Measurements from ENCODE around the gene DPH1. TPM values are rescaled to one million over a fixed set of nuclear protein-coding genes. Genes with fewer than 3 reads are reported as not detected.
A peak's percentile ranks its signal among the peaks of the same experiment; 100 is the strongest.

Gene DPH1
- total RNA-seq, 1 donor from 2014 or later: 63.4 TPM

DNA sequence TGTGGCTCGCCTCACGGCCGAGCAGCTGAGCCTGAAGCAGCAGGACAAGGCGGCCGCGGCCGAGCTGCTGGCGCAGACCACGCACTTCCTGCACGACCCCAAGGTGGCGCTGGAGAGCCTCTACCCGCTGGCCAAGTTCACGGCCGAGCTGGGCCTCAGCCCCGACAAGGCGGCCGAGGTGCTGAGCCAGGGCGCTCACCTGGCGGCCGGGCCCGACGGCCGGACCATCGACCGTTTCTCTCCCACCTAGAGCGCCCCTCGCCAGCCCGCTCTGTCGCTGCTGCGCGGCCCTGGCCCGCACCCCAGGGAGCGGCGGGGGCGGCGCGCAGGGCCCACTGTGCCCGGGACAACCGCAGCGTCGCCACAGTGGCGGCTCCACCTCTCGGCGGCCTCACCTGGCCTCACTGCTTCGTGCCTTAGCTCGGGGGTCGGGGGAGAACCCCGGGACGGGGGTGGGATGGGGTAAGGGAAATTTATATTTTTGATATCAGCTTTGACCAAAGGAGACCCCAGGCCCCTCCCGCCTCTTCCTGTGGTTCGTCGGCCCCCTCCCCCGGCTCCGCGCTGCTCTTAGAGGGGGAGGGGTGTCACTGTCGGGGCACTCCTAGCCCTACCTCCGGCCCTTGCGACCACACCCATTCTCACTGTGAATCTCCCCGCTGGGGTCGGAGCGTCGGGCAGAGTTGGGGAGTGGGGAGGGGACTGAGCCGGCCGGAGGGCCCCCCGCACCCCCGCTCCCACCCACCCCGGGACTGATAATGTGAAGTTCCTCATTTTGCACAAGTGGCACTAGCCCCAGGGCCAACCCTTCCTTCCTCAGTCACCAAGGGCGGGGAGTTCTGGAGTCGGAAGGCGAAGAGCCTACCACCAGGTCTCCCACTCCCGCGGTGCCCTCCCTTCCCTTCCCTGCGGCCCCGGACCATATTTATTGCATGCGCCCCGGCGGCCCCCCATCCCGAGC, 28.9 kb downstream of the DPH1 start:
- peaks cover 19% of the 10 kb centered on the region for H3K36me3 Mint-ChIP-seq (ENCODE audit: low read depth)
- intact Hi-C loops (cut with micrococcal nuclease): loop anchor here (1.0 to 5.0 kb wide), 3 partner anchors 11 to 43 kb away; no protein-coding TSS in a partner anchor
- H3K4me1 Mint-ChIP-seq: peaks cover 38% of the 10 kb centered on the region
- DNase-seq (peak; percentile 74), ATAC-seq (ENCODE audit: low read depth) (peak; percentile 29)
- POLR2A ChIA-PET: interaction anchor here (0.6 to 24.5 kb wide), 14 partner anchors 10 to 343 kb away, joined by 3 to 449 read pairs (median 4); no protein-coding TSS in a partner anchor
- no peaks in the 10 kb centered on the region for H3K27me3 Mint-ChIP-seq
- peak overlapping the region; percentile 69 for H3K4me3 Mint-ChIP-seq
- no peak overlapping the region for H3K27ac Mint-ChIP-seq
- no peaks in the 10 kb centered on the region for H3K9me3 Mint-ChIP-seq
- CTCF ChIA-PET: interaction anchor here (0.6 to 8.6 kb wide), 22 partner anchors 8 to 223 kb away, joined by 3 to 228 read pairs (median 5); no protein-coding TSS in a partner anchor
- TF ChIP-seq, protein P1, sequence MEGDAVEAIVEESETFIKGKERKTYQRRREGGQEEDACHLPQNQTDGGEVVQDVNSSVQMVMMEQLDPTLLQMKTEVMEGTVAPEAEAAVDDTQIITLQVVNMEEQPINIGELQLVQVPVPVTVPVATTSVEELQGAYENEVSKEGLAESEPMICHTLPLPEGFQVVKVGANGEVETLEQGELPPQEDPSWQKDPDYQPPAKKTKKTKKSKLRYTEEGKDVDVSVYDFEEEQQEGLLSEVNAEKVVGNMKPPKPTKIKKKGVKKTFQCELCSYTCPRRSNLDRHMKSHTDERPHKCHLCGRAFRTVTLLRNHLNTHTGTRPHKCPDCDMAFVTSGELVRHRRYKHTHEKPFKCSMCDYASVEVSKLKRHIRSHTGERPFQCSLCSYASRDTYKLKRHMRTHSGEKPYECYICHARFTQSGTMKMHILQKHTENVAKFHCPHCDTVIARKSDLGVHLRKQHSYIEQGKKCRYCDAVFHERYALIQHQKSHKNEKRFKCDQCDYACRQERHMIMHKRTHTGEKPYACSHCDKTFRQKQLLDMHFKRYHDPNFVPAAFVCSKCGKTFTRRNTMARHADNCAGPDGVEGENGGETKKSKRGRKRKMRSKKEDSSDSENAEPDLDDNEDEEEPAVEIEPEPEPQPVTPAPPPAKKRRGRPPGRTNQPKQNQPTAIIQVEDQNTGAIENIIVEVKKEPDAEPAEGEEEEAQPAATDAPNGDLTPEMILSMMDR (IDR thresholded peaks at IDR 0.05): peak; percentile 49

DNA sequence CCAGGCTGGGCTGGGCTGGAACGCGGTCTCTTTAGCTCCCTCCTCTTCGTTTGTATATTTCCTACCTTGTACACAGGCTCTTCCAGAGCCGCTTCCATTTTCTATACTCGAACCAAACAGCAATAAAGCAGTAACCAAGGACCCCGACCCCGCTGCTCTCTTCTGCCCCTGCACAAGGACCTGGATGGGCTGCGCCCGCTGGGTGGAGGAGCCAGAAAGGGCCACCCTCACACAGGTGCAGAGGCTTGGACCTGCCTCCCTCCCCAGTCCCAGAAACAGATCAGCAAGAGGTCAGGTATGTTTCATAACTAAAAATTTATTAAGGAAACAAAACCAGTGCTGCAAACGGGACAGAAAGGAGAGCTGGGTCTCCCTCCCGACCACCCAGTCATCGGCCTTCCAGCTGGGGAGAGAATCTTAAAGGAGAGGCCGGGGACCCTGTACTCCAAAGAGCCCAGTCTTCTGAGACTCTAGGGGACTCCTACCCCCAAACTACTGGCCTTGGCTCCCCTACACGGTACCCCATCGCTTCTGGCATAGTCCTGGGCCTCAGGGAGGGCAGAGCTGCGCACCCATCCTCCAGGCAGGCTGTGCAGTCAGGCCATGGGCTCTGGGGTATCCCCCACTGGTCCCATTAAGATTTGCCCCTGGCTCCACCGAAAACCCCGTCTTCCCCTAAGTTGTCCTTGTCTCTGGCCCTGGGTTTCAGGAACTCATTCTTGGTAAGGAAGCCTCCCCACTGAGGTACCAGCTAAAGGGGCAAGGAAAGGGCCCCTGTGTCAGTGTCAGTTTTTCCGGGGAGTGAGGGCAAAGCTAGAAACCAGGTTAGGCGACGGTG, 29.8 kb downstream of the DPH1 start:
- ChIA-PET POLR2A (interaction anchor here (0.6 to 24.5 kb wide), 10 partner anchors 10 to 344 kb away, joined by 3 to 449 read pairs (median 4); no protein-coding TSS in a partner anchor), CTCF (interaction anchor here (1.0 to 8.6 kb wide), 8 partner anchors 8 to 185 kb away, joined by 3 to 228 read pairs (median 20); no protein-coding TSS in a partner anchor)
- TF ChIP-seq, protein P1 (IDR thresholded peaks at IDR 0.05): no peak
- Mint-ChIP-seq H3K4me3 (peak overlapping the region; percentile 69), H3K9me3 (no peaks in the 10 kb centered on the region), H3K27ac (peak overlapping the region; percentile 35), H3K4me1 (peaks cover 39% of the 10 kb centered on the region), H3K36me3 (ENCODE audit: low read depth) (peaks cover 23% of the 10 kb centered on the region), H3K27me3 (no peaks in the 10 kb centered on the region)
- intact Hi-C loops (cut with micrococcal nuclease): loop anchor here (1.0 to 5.0 kb wide), 3 partner anchors 11 to 43 kb away; no protein-coding TSS in a partner anchor
- DNase-seq: no peak
- no peak for ATAC-seq (ENCODE audit: low read depth)

DNA sequence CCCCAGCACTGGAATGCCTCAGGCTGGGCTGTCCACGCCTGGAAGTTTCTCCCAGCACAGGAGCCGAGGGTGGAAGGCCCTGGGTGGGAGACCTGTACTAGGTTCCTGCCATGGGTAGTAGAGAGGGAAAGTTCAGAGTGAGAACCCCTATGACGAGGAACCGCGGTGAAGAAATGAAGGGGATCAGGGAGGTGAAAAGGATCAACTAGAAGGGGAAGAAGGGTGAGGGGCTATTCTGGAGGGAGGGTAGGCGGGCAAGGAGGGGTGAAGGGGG, 30.4 kb downstream of the DPH1 start:
- POLR2A ChIA-PET: interaction anchor here (0.6 to 24.5 kb wide), 4 partner anchors 10 to 224 kb away, joined by 3 to 449 read pairs (median 4); no protein-coding TSS in a partner anchor
- H3K9me3 Mint-ChIP-seq: no peaks in the 10 kb centered on the region
- peak overlapping the region; percentile 35 for H3K27ac Mint-ChIP-seq
- H3K27me3 Mint-ChIP-seq: no peaks in the 10 kb centered on the region
- DNase-seq (no peak), ATAC-seq (ENCODE audit: low read depth) (no peak)
- CTCF ChIA-PET: interaction anchor here (7.0 to 8.6 kb wide), 3 partner anchors 28 to 185 kb away, joined by 89 to 228 read pairs (median 98); no protein-coding TSS in a partner anchor
- peaks cover 25% of the 10 kb centered on the region for H3K36me3 Mint-ChIP-seq (ENCODE audit: low read depth)
- intact Hi-C loops (cut with micrococcal nuclease): no loop called here
- peaks cover 43% of the 10 kb centered on the region for H3K4me1 Mint-ChIP-seq
- H3K4me3 Mint-ChIP-seq: no peak overlapping the region
- TF ChIP-seq, protein P1 (IDR thresholded peaks at IDR 0.05): no peak

DNA sequence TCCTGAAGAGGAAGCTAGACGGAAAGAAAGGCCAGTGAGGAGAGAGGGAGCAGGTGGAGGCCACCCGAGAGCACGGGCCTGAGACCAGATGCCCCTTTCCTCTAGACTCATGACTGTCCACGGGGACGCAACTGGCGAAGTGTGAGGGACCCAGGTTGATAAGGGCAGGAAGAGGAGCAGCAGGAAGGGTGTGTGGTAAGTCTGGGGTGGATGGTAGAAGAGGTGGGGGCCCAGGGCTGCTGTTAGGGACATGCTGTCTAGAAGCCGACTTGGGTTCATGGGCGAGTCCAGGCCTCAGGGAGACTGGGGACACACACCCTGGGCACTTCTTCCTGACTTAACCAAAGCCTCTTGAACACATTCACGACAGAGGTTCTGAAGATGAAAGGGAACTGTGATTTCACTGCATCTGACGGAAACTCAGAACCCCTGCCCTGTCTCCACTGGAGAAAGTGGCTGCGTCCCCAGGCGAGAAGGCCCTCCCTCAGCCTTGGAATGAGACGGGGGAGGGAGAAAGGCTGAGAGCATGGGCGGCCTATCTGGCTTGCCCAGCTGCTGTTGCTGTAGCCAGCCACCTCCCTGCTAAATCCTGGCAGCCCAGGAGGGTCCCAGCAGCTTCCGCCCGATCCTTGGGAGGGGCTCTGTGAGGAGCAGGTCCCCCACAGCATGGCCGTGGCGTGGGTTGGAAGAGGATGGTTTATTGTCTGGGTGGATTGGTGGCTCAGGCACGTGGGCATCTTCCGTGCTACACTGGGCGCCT, 30.9 kb downstream of the DPH1 start:
- Mint-ChIP-seq H3K36me3 (ENCODE audit: low read depth) (peaks cover 29% of the 10 kb centered on the region), H3K9me3 (no peaks in the 10 kb centered on the region), H3K4me1 (peaks cover 49% of the 10 kb centered on the region), H3K4me3 (no peak overlapping the region), H3K27me3 (no peaks in the 10 kb centered on the region), H3K27ac (peak overlapping the region; percentile 35)
- DNase-seq (no peak), ATAC-seq (ENCODE audit: low read depth) (no peak)
- POLR2A ChIA-PET: interaction anchor here (0.6 to 24.5 kb wide), 3 partner anchors 9 to 224 kb away, joined by 3 to 449 read pairs (median 4); no protein-coding TSS in a partner anchor
- TF ChIP-seq, protein P1 (IDR thresholded peaks at IDR 0.05): no peak
- intact Hi-C loops (cut with micrococcal nuclease): no loop called here
- CTCF ChIA-PET: interaction anchor here (7.0 to 8.6 kb wide), 3 partner anchors 28 to 184 kb away, joined by 89 to 228 read pairs (median 98); no protein-coding TSS in a partner anchor
